NB4 (cell line): ENCODE data around the gene EXOC4.

Experiments used
- MYC ChIP-seq: IDR thresholded peaks from 2 replicates; pipeline ENCODE4 v1.6.1; 2011; ENCODE audit warnings: low read depth, low read length
- POLR2A ChIP-seq: IDR thresholded peaks from 2 replicates; pipeline ENCODE4 v1.6.1; 2011; ENCODE audit warnings: mild to moderate bottlenecking; ENCODE audit not compliant: insufficient read length; ENCODE audit errors: extremely low read depth
- TF ChIP-seq, protein P1 (sequence below): IDR thresholded peaks from one replicate; pipeline ENCODE4 v1.5.1; 2012; ENCODE audit warnings: low read depth, low read length
- TF ChIP-seq, protein P2 (sequence below): IDR thresholded peaks from 2 replicates; pipeline ENCODE4 v1.6.1; 2011; ENCODE audit warnings: low read depth, low read length

GRCh38 chr7:133530682-133531081 is 277.8 kb downstream of the EXOC4 start:
- TF ChIP-seq, protein P1, sequence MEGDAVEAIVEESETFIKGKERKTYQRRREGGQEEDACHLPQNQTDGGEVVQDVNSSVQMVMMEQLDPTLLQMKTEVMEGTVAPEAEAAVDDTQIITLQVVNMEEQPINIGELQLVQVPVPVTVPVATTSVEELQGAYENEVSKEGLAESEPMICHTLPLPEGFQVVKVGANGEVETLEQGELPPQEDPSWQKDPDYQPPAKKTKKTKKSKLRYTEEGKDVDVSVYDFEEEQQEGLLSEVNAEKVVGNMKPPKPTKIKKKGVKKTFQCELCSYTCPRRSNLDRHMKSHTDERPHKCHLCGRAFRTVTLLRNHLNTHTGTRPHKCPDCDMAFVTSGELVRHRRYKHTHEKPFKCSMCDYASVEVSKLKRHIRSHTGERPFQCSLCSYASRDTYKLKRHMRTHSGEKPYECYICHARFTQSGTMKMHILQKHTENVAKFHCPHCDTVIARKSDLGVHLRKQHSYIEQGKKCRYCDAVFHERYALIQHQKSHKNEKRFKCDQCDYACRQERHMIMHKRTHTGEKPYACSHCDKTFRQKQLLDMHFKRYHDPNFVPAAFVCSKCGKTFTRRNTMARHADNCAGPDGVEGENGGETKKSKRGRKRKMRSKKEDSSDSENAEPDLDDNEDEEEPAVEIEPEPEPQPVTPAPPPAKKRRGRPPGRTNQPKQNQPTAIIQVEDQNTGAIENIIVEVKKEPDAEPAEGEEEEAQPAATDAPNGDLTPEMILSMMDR: no peak
- no peak for TF ChIP-seq POLR2A
- no peak for TF ChIP-seq MYC
- TF ChIP-seq, protein P2, sequence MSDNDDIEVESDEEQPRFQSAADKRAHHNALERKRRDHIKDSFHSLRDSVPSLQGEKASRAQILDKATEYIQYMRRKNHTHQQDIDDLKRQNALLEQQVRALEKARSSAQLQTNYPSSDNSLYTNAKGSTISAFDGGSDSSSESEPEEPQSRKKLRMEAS: no peak
